HG03066 (cell line): ENCODE measurements around the gene ZACN.

Experiments
- ATAC-seq: cut with Tn5 transposase; IDR thresholded peaks from one replicate; pipeline ENCODE4 v1.9.1; 2021; ENCODE audit warnings: low read depth; ENCODE audit not compliant: unreplicated experiment

Gene ZACN

GRCh38 chr17:76125922-76126321, 46.9 kb downstream of the ZACN start:
- ATAC-seq = no peak

GRCh38 chr17:76130473-76130872, 51.5 kb downstream of the ZACN start:
- ATAC-seq = no peak

GRCh38 chr17:76131051-76131691, 52.2 kb downstream of the ZACN start:
- no peak for ATAC-seq

- no peak for ATAC-seq
These were observed 53.0 kb downstream of the ZACN start for GRCh38 chr17:76131692-76132573.
